ENCODE results near the gene ACOX3.
"Not testable (repeated sequence)": the region's sequence is repeated elsewhere in the genome, so short reads cannot be mapped to it uniquely, and the experiment has no call there.

Gene ACOX3

DNA sequence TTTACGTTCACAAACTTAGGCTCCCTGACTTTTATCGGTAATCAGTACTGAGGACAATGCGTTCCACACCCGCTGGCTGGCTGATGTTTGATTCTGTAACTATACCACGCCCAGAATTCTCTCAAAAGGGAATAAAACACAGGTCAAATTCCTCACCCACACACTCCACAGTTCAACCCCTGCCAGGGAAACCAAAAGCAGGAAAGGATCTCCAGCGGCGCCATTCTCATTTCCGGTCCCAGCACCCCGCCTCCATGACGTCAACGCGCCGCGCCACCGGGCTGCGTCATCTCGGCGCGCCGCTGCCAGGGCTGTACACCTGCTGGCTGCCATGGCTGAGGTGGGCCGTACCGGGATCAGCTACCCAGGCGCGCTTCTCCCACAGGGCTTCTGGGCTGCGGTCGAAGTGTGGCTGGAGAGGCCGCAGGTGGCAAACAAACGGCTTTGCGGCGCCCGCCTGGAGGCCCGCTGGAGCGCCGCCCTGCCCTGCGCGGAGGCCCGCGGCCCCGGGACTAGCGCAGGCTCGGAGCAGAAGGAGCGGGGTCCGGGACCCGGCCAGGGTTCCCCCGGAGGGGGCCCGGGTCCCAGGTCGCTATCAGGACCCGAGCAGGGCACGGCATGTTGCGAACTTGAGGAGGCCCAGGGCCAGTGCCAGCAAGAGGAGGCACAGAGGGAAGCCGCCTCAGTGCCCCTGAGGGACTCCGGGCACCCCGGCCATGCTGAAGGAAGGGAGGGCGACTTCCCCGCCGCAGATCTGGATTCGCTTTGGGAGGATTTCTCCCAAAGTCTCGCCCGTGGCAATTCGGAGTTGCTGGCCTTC lies at the start of gene ACOX3, which contains the start of gene TRMT44:
Gene ACOX3 (minus strand): TSS at position 232 of the 820 bp plus-strand sequence. CDS start 24,202 bp downstream, outside the sequence.
Gene TRMT44 (plus strand): TSS at position 286 of the 820 bp plus-strand sequence. CDS start 46 bp downstream, at position 332.
- DNase-seq, result peak; percentile 65 to 78

DNA sequence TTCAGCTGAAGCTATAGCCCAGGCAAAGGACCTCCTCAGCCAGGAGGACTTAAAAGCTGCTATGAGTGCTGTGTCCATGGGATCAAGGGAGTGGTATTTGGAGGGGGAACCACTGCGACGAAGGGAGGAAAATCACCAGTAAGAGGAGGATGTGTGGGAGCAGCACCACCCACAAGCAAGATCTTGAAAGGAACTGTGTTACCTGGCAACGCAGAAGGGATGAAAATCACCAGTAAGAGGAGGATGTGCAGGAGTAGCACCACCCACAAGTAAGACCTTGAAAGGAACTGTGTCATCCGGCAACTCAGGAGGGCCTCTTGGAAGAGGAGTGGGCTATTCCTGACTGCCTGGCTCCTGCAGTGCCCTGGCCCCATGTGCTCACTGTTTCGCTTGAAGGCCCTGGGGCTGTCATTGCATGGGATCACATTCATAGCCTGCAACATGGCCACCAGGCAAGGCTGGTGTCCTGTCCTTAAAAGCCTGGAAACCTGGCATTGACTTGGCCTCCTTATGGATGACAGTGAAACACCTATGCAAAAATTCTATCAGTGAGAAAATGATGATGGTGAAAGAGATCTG lies 48.4 kb upstream of the ACOX3 start:
- DNase-seq, result no peak

DNA sequence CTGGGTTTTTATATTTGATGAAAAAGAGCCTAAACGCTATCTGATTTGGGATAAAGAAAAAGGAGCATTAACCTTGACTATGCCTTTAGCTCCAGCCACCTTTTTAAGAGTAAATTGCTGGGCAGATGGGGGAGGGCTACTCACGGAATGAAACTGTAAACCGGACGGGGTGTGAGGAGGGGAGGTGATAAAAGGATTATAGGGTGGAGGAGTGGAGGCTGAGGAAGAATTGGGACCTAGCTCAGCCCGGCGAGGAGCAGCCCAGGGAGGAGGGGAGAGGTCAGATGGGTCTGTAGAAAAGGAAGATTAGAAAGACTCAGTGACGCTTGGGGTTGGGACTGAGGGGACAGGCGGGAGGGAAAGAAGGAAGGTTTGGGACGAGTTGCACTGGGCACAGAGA lies 46.1 kb upstream of the ACOX3 start:
- DNase-seq, result not testable (repeated sequence)

DNA sequence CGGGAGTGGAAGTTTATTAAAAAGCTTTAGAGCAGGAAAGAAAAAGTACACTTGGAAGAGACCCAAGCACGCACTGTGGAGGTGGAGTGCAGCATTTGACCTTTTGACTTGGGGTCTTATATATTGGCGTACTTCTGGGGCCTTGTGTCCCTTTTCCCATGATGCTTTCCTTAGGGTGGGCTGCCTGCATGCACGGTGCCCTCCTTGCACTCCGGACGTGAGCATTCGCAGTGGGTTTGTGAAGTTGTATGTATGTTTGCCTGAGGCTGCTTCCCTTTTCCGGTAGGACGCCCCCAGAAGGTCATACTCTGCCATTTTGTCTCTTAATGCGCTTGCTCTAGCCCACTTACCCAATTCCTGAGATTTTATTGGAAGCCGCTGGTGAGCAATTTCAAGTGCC lies 39.7 kb upstream of the ACOX3 start:
- no peak for DNase-seq

DNA sequence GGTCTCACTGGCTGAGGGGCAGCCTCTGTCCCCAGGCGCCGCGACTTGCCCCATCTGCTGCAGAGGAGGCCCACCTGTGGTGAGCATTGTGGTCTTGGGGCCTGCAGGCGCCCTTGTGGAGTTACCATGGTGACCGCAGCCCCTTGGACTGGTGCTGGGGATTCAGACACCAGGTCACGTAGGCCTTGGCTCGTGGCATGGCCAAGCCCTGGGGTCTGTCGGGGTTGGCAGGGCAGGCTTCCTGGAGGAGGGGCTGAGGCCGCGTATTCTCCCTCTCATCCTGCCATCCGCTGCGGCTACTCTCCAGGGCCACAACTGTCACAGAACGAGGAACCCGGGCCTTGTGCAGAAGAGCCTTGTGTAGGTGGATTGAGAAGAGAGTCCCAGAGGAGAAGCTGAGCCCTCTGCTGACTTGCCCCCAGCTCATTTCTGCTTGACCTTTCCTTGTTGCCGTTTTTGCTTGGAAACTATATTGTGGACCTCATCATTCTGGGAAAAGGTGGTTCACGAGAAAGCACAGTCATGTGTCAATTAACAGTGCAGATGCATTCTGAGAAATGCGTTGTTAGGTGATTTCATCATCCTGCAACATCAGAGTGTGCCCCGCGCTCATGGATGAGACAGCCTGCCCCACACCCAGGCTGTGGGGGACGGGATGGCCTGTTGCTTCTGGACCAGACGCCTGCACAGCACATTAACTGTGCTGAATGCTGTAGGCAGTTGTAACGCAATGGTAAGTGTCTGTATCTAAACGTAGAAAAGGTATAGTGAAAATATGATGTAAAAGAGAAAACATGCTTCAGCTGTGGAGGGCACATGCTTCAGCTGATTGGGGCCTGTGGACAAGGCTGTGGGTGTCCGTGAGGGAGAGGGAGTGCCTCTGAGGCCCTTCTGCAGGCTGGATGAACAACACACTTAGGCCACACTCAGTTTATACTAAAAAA lies 38.5 kb upstream of the ACOX3 start:
- no peak for DNase-seq

DNA sequence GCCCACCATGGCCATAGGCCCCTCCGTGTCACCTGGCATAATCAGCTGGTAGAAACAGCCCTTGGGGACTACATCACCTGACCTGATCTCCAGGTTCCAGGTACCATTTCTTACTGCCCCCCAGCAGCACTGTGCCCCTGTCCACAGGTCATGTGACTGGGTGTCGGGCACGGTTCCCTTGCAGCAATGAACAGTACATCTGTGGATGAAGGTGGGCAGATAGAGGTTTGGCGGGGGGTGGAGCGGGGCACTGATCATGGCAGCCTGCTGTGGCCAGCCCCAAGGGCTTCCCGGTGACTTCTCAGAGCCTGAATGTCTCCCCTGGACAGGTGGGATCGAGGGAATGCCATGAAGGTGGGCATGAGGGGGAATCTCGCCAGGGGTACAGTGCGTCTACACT lies 37.8 kb upstream of the ACOX3 start:
- no peak for DNase-seq

DNA sequence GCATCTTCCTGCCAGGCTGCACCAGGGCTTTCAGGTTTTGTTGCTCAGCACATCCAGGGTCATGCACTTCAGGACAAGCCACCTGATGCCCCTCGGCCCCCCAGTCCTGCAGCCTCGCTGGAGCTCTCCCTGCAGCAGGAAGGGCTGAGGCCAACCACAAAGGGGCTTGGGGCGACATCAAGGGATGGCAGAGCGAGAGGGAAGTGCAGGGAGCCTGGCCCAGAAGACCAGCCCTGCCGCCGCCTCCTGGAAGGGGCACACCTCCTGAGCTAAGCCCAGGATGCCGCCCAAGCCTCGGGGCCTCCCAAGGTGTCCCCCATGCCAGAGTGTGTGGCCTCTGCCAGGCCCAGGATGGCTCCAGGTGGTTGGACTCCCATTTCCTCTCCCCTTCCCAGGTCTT lies 37.2 kb upstream of the ACOX3 start:
- no peak for DNase-seq

DNA sequence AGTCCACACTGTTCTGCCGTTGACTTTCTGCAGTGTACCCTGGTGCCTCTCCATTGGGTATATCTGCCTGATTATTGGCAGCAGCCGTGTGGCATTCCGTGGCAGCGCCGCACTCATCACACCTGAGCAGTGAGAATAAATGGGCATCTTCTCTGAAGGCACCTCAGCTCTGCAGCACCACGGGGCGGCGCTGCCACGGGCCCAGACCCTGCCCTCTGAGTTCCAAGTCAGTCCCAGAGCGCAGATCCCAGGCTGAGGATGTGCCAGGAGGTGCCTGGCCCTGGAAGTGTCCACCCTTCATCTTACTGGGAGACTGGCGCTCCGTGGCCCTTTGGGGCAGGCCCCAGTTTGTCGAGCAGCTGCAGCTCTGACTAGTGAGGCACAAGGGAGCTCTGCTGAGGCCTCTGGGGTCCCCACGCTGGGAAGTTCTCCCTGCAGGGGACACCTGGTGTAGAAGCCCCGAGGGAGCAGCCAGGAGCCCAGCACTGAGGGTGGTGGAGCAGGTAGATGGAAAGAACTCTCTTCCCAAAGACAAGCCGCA lies 36.6 kb upstream of the ACOX3 start:
- DNase-seq, result no peak

DNA sequence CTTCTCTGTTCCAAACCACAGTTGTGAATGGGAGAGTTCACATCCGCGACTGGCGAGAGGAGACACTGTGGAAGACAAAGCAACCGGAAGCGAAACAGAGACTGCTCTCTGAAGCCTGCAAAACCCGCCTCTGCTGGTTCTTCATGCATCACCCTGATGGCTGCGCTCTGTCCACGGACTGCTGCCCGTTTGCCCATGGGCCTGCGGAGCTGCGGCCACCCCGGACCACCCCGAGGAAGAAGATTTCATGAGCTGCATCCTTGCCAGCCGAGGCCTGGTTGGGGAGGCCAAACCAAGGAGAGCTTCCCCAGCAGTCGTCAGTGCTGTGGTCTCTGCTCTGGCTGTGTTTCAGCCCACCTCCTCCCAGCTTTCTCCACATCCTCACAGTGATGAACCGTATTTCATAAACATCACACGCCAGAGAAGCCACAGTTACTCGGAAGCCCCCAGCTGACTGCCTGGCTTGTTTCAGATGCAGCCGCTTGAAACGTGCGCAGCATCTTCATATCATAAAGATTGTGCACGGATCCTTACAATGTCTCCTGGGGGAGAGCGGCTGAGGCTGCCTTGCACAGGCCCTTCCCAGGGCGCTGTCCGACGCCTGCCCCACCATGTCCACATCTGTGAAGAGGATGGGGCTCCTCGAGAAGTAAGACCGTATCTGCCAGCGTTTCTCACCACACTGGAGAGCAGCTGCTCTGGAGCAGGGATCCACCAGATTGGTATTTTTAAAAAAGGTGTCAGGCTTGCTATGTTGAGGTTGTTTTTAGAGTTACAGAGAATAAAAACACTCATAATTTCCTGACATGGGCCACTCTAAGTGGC lies 35.4 kb upstream of the ACOX3 start:
- no peak for DNase-seq

DNA sequence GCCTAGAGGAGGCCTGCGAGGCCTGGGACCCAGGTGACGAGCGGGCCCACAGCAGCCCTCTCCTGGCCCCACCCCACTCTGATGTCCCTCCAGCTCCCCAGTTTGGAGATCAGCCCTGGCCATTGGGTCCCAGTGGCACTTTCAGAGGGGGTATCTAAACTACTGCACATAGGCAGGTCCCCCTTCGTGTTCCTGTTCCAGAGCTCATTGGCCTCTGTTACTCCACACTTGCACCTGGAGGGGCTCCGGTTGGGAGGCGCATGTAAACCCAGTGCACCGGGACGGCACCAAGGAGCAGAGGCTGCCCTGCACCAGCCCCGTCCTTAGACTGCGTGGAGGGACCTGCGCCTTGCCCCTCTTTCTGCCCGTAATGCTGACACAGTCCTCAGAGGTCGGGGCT lies 34.3 kb upstream of the ACOX3 start:
- no peak for DNase-seq

DNA sequence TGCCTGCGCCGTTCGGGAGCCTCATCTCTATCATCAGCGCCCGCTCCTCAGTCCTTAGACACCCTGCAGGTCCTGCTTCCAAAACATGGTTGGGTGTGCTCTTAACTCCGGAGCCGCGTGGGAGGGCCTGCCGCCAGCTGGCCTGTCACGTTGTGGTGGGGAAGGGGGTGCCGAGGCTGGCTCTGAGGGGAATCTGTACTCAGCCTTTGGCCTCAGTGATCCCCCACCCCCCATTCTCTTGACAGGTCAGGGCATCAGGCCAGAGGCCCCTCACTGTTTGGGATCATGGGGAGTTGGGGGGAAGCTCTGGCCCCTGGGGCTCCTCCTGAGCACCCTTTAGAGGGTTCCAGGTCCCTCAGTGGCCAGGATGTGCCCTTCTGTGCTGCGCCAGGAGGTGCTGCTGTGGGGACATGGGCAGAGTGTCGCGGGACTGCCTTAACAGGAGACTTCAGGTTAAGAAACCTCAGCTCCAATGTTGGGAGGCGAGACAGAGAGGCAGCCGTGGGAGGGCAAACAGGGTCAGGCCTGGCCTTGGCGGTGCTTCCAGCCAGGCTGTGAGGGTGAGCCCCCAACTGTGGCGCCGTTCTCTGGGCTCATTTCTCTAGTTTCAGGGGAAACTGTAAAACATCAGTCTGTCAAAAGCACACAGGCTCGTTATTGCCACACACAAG lies 33.5 kb upstream of the ACOX3 start:
- DNase-seq, result no peak

DNA sequence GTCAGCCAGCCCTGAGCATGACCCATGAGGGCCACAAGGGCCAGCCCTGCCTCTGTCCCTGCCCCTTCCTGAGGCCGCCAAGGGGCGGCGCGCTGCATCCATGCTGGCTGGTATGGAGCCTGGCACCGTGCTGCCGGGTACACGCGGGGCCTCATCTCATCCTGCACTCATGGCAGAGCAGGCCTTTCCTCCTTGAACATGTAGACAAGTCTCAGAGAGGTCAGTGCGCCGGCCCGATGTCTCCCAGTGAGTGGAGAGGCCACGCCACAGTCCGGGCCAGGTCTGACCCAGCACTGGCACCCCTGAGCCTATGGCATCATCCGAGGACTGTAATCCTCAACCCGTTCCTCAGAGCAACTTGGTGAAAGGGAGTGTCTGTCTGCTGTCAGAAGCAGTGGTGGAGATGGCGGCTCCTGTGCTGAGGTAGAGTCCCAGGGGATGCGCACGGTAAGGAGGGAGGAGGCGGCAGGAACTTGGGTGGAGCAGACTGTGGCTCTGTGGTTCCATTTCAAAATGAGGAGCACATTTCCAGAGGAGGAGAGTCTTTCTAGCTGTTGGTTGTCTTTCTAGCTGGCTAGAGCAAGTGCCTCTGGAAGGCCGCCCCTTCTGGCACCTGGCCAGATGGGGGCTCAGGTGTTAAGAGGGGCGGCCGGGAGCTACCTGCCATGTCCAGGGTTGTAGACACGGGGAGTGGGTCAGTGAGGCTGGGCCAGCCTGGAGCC lies 32.8 kb upstream of the ACOX3 start:
- DNase-seq, result no peak

DNA sequence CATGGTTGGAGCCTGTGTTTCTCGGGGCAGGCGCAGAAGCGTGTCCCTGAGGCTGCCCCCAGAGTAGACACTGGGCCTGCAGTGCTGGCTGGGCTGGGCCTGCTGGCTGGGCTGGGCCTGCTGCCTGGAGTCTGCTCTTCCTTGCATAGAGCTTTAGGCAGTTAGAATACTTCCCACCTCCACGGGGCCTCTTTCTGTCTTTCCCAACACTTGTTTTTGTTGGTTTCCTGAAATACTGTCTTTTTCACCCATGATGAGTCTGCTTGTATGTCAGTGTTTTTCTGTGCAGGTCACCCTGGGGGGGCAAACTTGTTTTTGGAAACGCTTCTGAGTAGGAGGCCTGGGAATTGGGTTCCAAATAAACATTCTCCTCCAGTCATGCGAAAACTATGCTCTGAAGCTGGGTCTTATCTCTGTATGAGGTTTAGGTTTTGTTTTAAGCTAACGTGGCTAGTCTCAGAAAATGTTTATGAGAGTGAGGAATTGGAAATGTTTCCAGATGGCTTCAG lies 32.2 kb upstream of the ACOX3 start:
- DNase-seq, result peak in 1 of 2 experiments; percentile 10

DNA sequence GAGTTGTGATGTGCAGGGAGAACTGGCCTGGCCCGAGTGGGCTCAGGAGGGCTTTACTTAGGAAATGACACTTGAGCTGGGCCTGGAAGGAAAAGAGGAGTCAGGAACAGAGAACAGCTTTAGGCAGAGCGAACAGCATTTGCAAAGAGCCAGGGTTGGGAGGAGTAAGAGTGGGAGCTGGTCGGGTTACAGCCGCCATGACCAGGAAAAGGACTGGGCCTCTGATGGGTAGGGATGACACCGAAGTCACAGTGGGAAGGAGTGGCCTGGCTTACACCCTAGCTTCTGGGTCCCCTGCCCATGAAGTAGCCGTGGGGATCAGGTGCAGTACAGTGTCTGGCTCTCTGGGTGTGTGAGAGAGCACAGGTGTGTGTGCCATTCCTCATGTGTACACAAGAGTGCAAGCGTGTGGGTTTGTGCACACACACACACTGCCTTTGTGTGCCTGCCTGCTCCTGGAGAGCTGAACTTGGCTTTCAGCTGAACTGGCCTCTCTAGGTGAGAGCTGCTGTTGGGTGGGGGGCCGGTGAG lies 31.7 kb upstream of the ACOX3 start:
- no peak for DNase-seq

DNA sequence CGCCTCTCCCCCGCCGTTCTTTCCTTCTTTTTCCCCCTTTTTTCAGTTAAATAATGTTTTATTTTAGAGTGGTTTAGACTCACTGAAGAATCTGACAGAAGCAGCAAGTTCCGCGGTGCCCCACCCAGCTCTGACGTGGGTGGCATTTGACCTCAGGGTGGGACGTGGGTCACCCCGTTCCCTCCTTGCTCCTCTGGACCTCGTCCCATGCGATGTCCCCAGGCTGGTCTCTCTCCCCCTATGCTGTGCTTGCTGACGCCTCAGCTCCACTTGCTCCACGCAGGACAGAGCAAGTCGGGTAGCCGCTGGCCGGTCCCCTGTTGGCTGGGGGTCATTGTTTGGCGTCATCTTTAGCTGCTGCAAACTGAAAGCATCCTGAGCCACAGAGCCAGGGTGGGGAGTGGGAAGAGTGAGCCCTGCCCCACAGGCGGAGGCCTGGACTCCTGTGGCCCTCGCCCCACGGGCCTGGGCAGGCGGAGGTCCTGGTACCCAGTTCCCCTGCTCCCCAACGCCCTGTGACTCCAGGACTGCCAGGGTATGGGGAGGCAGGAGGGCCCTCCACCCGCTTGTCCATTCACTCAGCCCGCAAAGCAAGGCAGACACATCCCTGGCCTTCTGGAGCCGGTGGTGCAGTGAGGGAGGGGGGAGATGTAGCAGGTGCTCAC lies 30.8 kb upstream of the ACOX3 start:
- no peak for DNase-seq

DNA sequence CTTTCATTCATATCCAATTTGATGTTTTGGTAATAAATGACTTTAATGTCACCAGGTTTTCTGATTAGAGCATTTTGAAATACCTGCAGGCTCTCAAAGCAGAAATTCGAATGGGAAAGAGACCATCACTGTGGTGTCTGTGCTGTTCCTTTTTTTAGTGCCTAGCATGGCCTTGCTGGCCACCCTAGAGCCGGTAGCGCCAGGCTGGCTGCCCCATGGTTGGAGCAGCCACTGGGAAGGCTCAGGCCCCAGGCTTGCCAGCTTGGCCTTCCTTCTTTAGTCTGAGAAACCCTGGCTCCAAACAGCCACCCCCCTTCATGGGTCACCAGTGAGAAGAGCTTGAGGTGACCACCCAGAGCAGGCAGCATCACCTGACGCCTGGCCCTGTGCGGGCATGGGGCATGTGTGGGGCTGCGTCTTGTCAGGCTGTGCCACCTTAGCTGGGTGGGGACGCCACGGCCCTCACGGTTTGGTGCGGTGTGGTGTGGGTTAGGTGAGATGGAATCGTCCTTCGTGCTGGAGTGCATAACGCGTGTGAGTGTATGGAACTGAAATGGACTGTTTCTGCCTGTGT lies 30.0 kb upstream of the ACOX3 start:
- DNase-seq, result no peak

DNA sequence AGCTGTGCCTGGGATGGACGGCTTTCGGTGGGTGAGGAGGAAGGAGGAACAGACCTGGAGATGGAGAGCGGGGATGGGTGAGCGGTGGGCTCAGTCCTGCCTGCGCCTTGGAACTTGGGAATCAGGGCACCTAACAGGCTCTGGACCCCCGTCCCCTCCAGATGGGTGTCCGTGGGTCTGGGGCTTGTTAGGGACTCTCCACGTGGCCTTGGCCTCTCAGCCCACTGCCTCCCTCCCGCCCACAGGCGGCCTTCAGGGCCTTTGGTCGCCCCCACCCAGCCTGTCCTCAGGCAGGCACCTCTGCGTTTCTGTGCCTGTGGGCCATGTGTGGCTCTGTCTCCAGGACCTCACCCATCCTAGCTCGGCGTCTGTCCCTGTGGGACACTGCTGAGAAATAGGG lies 29.0 kb upstream of the ACOX3 start:
- DNase-seq, result no peak

DNA sequence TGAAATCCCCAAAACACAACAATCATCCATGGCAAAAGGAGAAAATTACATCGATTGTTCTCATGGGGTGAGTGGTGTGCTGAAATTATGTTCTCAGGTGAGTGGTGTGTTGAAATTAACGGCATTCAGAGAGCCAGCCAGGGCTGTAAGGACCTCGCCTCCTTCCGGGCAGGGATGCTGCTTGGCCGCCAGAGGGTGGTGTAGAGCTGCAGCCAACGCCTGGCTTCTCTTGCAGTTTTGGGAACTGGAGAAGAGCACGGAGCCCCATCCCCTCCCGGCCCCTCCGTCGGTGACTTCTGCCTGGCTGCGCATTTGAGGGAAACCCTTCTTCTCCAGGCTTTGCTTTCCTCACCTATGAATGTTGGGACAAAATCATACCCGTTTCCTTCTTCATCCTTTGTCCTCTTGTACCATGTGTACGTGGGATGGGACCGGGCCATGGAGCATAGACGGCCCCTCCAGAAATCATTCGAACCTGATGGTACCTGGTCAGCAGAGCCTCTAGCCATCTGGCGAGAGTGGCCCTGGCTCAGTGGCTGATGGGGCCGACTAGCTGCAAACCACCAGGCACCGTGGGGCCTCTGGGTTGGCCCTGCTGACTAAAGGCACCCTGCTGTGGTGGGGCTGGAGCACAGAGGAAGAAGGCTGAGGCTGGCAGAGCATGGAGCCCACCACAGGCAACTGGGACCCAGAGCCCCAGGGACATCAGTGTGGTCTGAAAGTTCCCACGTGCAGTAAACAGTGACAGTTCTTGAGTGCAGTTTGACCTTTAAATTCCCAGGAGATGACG lies 28.4 kb upstream of the ACOX3 start:
- peak in 1 of 2 experiments; percentile 30 for DNase-seq

DNA sequence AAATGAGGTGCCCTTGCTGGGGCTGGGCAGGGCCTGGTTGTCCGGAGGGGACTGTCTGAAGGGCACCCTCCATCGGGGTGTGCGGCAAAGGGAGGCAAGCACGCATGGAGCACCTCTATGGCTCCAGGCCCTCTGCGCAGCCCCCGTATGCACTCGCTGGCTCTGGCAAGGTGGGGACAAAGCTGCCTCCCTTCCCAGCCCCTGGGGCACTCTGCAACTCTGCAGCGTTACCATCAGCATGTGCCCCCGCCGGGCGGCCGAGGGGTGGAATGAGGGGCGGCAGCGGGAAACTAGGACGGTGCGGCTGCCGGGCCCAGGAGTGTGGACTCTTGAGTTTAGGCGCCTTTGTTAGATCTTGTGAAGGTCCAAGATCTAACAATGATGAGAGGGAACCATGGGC lies 26.5 kb upstream of the ACOX3 start:
- no peak for DNase-seq

Data from SW 1271 (cell line).